PC-3 (cell line): Measurements from ENCODE around the gene PSTK. TPM values are rescaled to one million over a fixed set of nuclear protein-coding genes. Genes with fewer than 3 reads are reported as not detected.

ENCODE experiments used
- ATAC-seq: fragments of 200-7000 bp; cut with Tn5 transposase; 2 replicates; pipeline ENCODE4 v1.9.1; 2020; ENCODE audit warnings: mild to moderate bottlenecking, moderate library complexity
- BruUV-seq: library from RNA; stranded (reverse); fragments of 400-500 nt; replicated peaks from 2 replicates; lab custom pipeline; 2021; lab: Mats Ljungman, UMichigan
- CTCF ChIA-PET: fragments of 300-600 bp; sonication (Branson Sonifier 250); formaldehyde crosslinking; loops from one replicate; lab custom pipeline; 2022; ENCODE audit warnings: antibody characterized with exemption; lab: Charles Lee
- POLR2A ChIA-PET: fragments of 300-600 bp; sonication (Branson Sonifier 250); formaldehyde crosslinking; loops from one replicate; lab custom pipeline; 2022; ENCODE audit warnings: antibody characterized with exemption; ENCODE audit not compliant: unreplicated experiment; lab: Charles Lee
- DNase-seq: peaks from one replicate; pipeline ENCODE4 v3.0.0-alpha.2; 2015
- H2AFZ ChIP-seq: fragments of 300-600 bp; sonication (generic); 2 replicates; pipeline ENCODE4 v1.6.0; 2016; ENCODE audit warnings: antibody characterized with exemption, low read length
- H3F3A ChIP-seq: fragments of 300-600 bp; sonication (generic); one replicate; pipeline ENCODE4 v1.6.0; 2017; ENCODE audit warnings: antibody characterized with exemption, low read length, control low read depth, mild to moderate bottlenecking; ENCODE audit not compliant: unreplicated experiment
- H3K27ac ChIP-seq: fragments of 300-600 bp; sonication (generic); 2 replicates; pipeline ENCODE4 v1.5.1; 2016; ENCODE audit warnings: mild to moderate bottlenecking, low read length
- H3K27me3 ChIP-seq: fragments of 300-600 bp; sonication (generic); 2 replicates; pipeline ENCODE4 v1.6.1; 2016; ENCODE audit warnings: low read length, mixed read lengths
- H3K36me3 ChIP-seq: fragments of 300-600 bp; sonication (generic); 2 replicates; pipeline ENCODE4 v1.6.1; 2016; ENCODE audit warnings: low read depth, mixed run types, low read length, mixed read lengths
- H3K4me1 ChIP-seq: fragments of 300-600 bp; sonication (generic); 2 replicates; pipeline ENCODE4 v1.5.1; 2016; ENCODE audit warnings: low read length; ENCODE audit not compliant: insufficient read depth
- H3K4me2 ChIP-seq: fragments of 300-600 bp; sonication (generic); 2 replicates; pipeline ENCODE4 v1.6.0; 2016; ENCODE audit warnings: low read length
- H3K4me3 ChIP-seq: fragments of 300-600 bp; sonication (generic); 2 replicates; pipeline ENCODE4 v1.5.1; 2016; ENCODE audit warnings: mild to moderate bottlenecking, low read length, mixed read lengths
- H3K79me2 ChIP-seq: fragments of 300-600 bp; sonication (generic); 2 replicates; pipeline ENCODE4 v1.6.1; 2017; ENCODE audit warnings: low read length, mixed read lengths
- H3K9ac ChIP-seq: fragments of 300-600 bp; sonication (generic); 2 replicates; pipeline ENCODE4 v1.6.0; 2016; ENCODE audit warnings: mild to moderate bottlenecking, low read length
- H3K9me2 ChIP-seq: fragments of 300-600 bp; sonication (generic); replicated peaks from 2 replicates; pipeline ENCODE4 v1.6.1; 2016; ENCODE audit warnings: mixed run types, low read length, mixed read lengths
- H3K9me3 ChIP-seq: fragments of 300-600 bp; sonication (generic); 2 replicates; pipeline ENCODE4 v1.6.1; 2016; ENCODE audit warnings: low read length, mixed read lengths
- H4K20me1 ChIP-seq: fragments of 300-600 bp; sonication (generic); 2 replicates; pipeline ENCODE4 v1.6.1; 2016; ENCODE audit warnings: low read length, mixed read lengths
- EZH2 ChIP-seq: fragments of 300-600 bp; sonication (generic); IDR thresholded peaks from one replicate; pipeline ENCODE4 v1.6.1; 2017; ENCODE audit warnings: antibody characterized with exemption, mild to moderate bottlenecking, low read length; ENCODE audit not compliant: unreplicated experiment
- EZH2phosphoT487 ChIP-seq: fragments of 300-600 bp; sonication (generic); IDR thresholded peaks from 2 replicates; pipeline ENCODE4 v1.6.1; 2018; ENCODE audit warnings: mild to moderate bottlenecking, antibody characterized with exemption, low read length, borderline replicate concordance
- intact Hi-C: fragments of 100-400 bp; cut with micrococcal nuclease; formaldehyde crosslinking; loops from 2 replicates; pipeline ENCODE4 v1.9.0; 2023
- total RNA-seq: library from RNA; depleted of rRNA; stranded (reverse); fragments of >200 nt; gene quantifications from 2 replicates; pipeline ENCODE4 v1.2.3, GENCODE V29; 2014
- TF ChIP-seq, protein P1 (sequence below): fragments of 300-600 bp; sonication (generic); conservative IDR thresholded peaks from 2 replicates; pipeline ENCODE4 v1.5.1; 2017; ENCODE audit warnings: antibody characterized with exemption, low read depth, mild to moderate bottlenecking, low read length

The PSTK gene
- total RNA-seq, 1 experiment from 2014 or later, result 2.6 TPM

DNA sequence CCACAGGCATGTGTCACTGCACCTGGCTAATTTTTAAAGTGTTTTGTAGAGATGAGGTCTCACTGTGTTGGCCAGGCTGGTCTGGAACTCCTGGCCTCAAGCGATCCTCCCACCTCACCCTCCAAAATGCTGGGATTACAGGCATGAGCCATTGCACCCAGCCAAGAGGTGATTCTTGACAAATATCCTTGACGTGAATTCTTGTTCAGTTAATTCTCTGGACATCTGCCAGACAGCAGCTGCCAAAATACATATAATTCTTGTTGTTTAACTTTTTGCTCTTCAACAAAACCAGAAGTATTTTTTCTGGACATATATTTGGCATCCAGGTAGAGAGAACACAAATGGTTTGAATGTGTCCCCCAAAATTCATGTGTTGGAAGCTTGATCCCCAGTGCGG lies 31.8 kb downstream of the PSTK start:
- H3F3A ChIP-seq, result no peaks in the 10 kb centered on the region
- H4K20me1 ChIP-seq, result peaks cover 6% of the 10 kb centered on the region; the same call in 1 of the 2 replicates
- DNase-seq (no peak), ATAC-seq (no peak)
- ChIA-PET POLR2A (no interaction called here), CTCF (no interaction called here)
- no peaks in the 10 kb centered on the region for H3K36me3 ChIP-seq
- no peak overlapping the region for H3K4me3 ChIP-seq
- no peak overlapping the region for H3K9ac ChIP-seq
- H3K9me3 ChIP-seq, result no peaks in the 10 kb centered on the region
- H2AFZ ChIP-seq, result no peak overlapping the region
- TF ChIP-seq EZH2 (no peak), EZH2phosphoT487 (no peak)
- TF ChIP-seq, protein P1, sequence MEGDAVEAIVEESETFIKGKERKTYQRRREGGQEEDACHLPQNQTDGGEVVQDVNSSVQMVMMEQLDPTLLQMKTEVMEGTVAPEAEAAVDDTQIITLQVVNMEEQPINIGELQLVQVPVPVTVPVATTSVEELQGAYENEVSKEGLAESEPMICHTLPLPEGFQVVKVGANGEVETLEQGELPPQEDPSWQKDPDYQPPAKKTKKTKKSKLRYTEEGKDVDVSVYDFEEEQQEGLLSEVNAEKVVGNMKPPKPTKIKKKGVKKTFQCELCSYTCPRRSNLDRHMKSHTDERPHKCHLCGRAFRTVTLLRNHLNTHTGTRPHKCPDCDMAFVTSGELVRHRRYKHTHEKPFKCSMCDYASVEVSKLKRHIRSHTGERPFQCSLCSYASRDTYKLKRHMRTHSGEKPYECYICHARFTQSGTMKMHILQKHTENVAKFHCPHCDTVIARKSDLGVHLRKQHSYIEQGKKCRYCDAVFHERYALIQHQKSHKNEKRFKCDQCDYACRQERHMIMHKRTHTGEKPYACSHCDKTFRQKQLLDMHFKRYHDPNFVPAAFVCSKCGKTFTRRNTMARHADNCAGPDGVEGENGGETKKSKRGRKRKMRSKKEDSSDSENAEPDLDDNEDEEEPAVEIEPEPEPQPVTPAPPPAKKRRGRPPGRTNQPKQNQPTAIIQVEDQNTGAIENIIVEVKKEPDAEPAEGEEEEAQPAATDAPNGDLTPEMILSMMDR, result no peak
- H3K27me3 ChIP-seq, result no peaks in the 10 kb centered on the region
- BruUV-seq, result no TSS peak
- no peaks in the 10 kb centered on the region for H3K9me2 ChIP-seq
- H3K4me2 ChIP-seq, result no peak overlapping the region
- H3K27ac ChIP-seq, result no peak overlapping the region
- peaks cover 5% of the 10 kb centered on the region for H3K4me1 ChIP-seq
- H3K79me2 ChIP-seq, result peaks cover 16% of the 10 kb centered on the region
- intact Hi-C loops, result no loop called here

DNA sequence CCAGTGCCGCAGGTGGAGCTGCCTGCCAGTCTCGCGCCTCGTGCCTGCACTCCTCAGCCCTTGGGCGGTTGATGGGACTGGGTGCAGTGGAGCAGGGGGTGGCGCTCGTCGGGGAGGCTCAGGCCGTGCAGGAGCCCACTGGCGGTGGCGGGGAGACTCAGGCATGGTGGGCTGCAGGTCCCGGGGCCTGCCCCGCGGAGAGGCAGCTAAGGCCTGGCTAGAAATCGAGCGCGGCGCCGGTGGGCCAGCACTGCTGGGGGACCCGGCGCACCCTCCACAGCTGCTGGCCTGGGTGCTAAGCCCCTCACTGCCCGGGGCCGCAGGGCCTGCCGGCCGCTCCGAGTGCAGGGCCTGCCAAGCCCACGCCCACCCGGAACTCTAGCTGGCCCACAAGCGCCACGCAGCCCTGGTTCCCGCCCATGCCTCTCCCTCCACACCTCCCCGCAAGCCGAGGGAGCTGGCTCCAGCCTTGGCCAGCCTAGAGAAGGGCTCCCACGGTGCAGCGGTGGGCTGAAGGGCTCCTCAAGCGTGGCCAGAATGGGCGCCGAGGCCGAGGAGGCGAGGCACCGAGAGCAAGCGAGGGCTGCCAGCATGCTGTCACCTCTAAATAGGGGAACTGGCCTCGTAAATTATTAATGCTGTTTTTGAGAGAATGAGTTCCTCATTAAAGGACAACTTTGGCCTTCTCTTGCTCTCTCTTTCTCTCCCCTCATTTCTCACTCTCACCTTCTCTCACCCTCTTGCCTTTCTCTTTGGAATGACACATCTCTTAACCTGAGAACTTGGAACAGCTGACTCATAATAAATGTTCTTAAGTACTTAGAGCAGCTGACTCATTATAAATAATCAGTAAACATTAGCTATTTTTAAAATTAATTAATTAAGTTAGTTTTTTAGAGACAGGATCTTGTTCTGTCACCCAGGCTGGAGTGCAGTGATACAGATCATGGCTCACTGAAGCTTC lies 33.5 kb downstream of the PSTK start:
- POLR2A ChIA-PET, result no interaction called here
- TF ChIP-seq, protein P1, result no peak
- no peak for TF ChIP-seq EZH2phosphoT487
- no peak for TF ChIP-seq EZH2
- Histone ChIP-seq H3K9me2 (no peaks in the 10 kb centered on the region), H3K27ac (no peak overlapping the region), H3K36me3 (no peaks in the 10 kb centered on the region), H3K9me3 (no peaks in the 10 kb centered on the region), H3K79me2 (no peaks in the 10 kb centered on the region), H3F3A (no peaks in the 10 kb centered on the region), H3K27me3 (no peaks in the 10 kb centered on the region), H2AFZ (no peak overlapping the region), H3K4me1 (no peaks in the 10 kb centered on the region), H3K9ac (no peak overlapping the region), H3K4me3 (no peak overlapping the region), H4K20me1 (no peaks in the 10 kb centered on the region), H3K4me2 (no peak overlapping the region)
- CTCF ChIA-PET, result no interaction called here
- DNase-seq (no peak), ATAC-seq (no peak; the same call in 1 of the 2 replicates)
- BruUV-seq, result no TSS peak
- intact Hi-C loops, result no loop called here

DNA sequence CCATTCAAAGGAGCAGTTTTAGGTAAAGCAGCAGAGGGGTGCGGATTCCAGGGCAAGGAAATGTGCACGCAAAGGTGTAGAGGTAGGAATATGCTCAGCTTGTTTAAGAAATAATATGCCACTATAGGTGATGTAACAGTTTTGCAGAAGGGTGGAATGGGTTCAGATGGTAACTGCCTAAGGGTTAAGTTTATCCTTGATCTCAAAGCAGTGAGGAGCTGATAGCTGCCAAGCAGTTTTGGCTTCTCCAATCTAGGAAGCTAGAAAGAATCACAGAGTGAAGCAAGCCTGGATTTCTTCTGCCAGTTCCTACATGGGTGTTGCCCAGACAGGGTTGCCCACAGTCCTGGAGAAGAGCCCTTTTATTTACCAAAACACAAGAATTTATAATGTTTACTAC lies 34.6 kb downstream of the PSTK start:
- CTCF ChIA-PET, result no interaction called here
- Histone ChIP-seq H2AFZ (no peak overlapping the region), H3K27ac (no peak overlapping the region), H3K36me3 (no peaks in the 10 kb centered on the region), H3K4me2 (no peak overlapping the region), H3K79me2 (no peaks in the 10 kb centered on the region), H3K9ac (no peak overlapping the region), H3F3A (no peaks in the 10 kb centered on the region), H3K9me2 (no peaks in the 10 kb centered on the region), H3K27me3 (no peaks in the 10 kb centered on the region), H3K4me3 (no peak overlapping the region), H3K9me3 (no peaks in the 10 kb centered on the region), H4K20me1 (no peaks in the 10 kb centered on the region), H3K4me1 (no peaks in the 10 kb centered on the region)
- BruUV-seq, result no TSS peak
- POLR2A ChIA-PET, result no interaction called here
- DNase-seq (no peak), ATAC-seq (no peak)
- intact Hi-C loops, result no loop called here
- TF ChIP-seq EZH2phosphoT487 (no peak), EZH2 (no peak)
- TF ChIP-seq, protein P1, result no peak
